HepG2 (cell line): ENCODE results near the gene PRKCZ. TPM values are rescaled to one million over a fixed set of nuclear protein-coding genes. Genes with fewer than 3 reads are reported as not detected.

Experiments
- CBFB ChIP-seq: sonication (generic); formaldehyde crosslinking; IDR thresholded peaks from 2 replicates; pipeline ENCODE4 v1.4.0; 2020; ENCODE audit warnings: missing genetic modification reagents
- CENPT ChIP-seq: sonication (generic); formaldehyde crosslinking; IDR thresholded peaks from 2 replicates; pipeline ENCODE4 v1.8.0; 2022; ENCODE audit warnings: low read depth, mild to moderate bottlenecking, moderate library complexity, missing genetic modification reagents
- IRX3 ChIP-seq: sonication (generic); formaldehyde crosslinking; IDR thresholded peaks from 2 replicates; pipeline ENCODE4 v1.8.1; 2023; ENCODE audit warnings: mild to moderate bottlenecking, low read depth, missing genetic modification reagents, borderline replicate concordance
- MAFG ChIP-seq: sonication (generic); formaldehyde crosslinking; IDR thresholded peaks from 2 replicates; pipeline ENCODE4 v1.5.1; 2020; ENCODE audit warnings: mild to moderate bottlenecking, missing genetic modification reagents
- MXD4 ChIP-seq: IDR thresholded peaks from 2 replicates; pipeline ENCODE4 v1.6.1; 2016; ENCODE audit warnings: mild to moderate bottlenecking, missing biosample characterization, missing genetic modification reagents
- REPIN1 ChIP-seq: sonication (generic); formaldehyde crosslinking; IDR thresholded peaks from 2 replicates; pipeline ENCODE4 v1.8.0; 2022; ENCODE audit warnings: missing genetic modification reagents, low read depth, mild to moderate bottlenecking, borderline replicate concordance
- polyA plus RNA-seq, 8 experiments: library from polyadenylated mRNA; depleted of rRNA in 3 of 8; stranded (reverse) in 7 of 8; unstranded in 1 of 8; fragments of >200 nt; fragmentation: Illumina TruSeq in 4 of 8; extraction: Trizol in 4 of 8; gene quantifications; 2 replicates each; pipeline versions ENCODE4 v1.2.1 to v1.2.3, GENCODE V29; 2011 to 2016; ENCODE audit warnings: low read depth in 4 of 8, missing spikeins in 1 of 8, mixed read lengths in 1 of 8; ENCODE audit not compliant: insufficient read depth in 1 of 8
- total RNA-seq, 5 experiments: library from RNA; depleted of rRNA; stranded (reverse); fragments of >200 nt; fragmentation: Illumina TruSeq; extraction: Trizol; gene quantifications; 2 replicates each; pipeline ENCODE4 v1.2.3, GENCODE V29; 2016; ENCODE audit warnings: low read depth in 1 of 5
- TF ChIP-seq, protein P1 (sequence below): sonication (generic); formaldehyde crosslinking; IDR thresholded peaks from 2 replicates; pipeline ENCODE4 v1.4.0; 2020; ENCODE audit warnings: mild to moderate bottlenecking, missing genetic modification reagents
- TF ChIP-seq, protein P2 (sequence below): sonication (generic); formaldehyde crosslinking; conservative IDR thresholded peaks from 2 replicates; pipeline ENCODE4 v1.4.0; 2020; ENCODE audit warnings: mild to moderate bottlenecking, missing genetic modification reagents, moderate library complexity
- TF ChIP-seq, protein P3 (sequence below), 2 experiments: sonication (generic) in 1 of 2; formaldehyde crosslinking in 1 of 2; IDR thresholded peaks; 2 replicates each; pipeline versions ENCODE4 v1.4.0 to v1.6.1; 2016 to 2020; ENCODE audit warnings: borderline replicate concordance in 1 of 2, low read depth in 1 of 2, mild to moderate bottlenecking in 1 of 2, missing genetic modification reagents in 1 of 2

PRKCZ gene
- total and polyA plus RNA-seq, 2 of the 13 experiments (the other 11 are each of a cell fraction or from before 2014, with no cell fraction given), result 34.7 to 85.2 TPM

DNA sequence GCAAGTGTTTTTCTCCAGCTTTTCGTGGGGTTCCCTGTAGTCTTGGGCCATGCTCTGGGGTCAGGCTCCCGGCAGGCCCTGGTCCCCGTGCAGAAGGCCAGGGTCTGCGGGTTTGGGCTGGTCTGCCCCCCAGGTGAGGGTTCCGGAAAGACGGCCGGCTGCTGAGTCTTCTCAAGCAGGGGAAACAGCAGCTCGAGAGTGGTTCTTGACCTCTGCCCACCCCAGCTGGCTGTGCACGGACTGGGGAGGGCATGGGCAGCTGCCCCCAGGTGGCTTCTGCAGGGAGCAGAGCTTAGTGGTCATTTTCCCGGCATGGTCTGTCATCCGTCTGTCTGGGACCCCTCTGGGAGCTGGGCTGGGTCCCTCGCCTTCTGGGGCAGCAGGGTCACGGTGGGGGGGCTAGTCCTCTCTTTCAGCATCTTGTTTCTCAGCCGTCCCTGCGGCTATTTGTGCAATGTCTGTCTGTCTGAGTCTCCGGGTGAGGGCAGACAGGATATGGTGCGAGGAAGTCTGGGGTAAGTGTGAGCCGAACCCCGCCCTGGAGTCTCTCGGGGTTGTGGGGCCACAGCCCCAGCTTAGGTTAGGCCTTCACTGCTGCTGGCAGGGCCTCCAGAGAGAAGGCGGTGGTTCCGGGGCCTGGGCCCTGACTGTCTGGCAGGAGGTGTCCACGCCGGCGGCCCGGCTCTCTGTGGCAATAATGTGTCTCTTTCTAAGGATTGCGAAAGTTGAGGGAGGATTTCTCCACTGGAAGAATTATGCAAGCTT lies 184.0 kb downstream of the PRKCZ start (continued):
- TF ChIP-seq, protein P1, sequence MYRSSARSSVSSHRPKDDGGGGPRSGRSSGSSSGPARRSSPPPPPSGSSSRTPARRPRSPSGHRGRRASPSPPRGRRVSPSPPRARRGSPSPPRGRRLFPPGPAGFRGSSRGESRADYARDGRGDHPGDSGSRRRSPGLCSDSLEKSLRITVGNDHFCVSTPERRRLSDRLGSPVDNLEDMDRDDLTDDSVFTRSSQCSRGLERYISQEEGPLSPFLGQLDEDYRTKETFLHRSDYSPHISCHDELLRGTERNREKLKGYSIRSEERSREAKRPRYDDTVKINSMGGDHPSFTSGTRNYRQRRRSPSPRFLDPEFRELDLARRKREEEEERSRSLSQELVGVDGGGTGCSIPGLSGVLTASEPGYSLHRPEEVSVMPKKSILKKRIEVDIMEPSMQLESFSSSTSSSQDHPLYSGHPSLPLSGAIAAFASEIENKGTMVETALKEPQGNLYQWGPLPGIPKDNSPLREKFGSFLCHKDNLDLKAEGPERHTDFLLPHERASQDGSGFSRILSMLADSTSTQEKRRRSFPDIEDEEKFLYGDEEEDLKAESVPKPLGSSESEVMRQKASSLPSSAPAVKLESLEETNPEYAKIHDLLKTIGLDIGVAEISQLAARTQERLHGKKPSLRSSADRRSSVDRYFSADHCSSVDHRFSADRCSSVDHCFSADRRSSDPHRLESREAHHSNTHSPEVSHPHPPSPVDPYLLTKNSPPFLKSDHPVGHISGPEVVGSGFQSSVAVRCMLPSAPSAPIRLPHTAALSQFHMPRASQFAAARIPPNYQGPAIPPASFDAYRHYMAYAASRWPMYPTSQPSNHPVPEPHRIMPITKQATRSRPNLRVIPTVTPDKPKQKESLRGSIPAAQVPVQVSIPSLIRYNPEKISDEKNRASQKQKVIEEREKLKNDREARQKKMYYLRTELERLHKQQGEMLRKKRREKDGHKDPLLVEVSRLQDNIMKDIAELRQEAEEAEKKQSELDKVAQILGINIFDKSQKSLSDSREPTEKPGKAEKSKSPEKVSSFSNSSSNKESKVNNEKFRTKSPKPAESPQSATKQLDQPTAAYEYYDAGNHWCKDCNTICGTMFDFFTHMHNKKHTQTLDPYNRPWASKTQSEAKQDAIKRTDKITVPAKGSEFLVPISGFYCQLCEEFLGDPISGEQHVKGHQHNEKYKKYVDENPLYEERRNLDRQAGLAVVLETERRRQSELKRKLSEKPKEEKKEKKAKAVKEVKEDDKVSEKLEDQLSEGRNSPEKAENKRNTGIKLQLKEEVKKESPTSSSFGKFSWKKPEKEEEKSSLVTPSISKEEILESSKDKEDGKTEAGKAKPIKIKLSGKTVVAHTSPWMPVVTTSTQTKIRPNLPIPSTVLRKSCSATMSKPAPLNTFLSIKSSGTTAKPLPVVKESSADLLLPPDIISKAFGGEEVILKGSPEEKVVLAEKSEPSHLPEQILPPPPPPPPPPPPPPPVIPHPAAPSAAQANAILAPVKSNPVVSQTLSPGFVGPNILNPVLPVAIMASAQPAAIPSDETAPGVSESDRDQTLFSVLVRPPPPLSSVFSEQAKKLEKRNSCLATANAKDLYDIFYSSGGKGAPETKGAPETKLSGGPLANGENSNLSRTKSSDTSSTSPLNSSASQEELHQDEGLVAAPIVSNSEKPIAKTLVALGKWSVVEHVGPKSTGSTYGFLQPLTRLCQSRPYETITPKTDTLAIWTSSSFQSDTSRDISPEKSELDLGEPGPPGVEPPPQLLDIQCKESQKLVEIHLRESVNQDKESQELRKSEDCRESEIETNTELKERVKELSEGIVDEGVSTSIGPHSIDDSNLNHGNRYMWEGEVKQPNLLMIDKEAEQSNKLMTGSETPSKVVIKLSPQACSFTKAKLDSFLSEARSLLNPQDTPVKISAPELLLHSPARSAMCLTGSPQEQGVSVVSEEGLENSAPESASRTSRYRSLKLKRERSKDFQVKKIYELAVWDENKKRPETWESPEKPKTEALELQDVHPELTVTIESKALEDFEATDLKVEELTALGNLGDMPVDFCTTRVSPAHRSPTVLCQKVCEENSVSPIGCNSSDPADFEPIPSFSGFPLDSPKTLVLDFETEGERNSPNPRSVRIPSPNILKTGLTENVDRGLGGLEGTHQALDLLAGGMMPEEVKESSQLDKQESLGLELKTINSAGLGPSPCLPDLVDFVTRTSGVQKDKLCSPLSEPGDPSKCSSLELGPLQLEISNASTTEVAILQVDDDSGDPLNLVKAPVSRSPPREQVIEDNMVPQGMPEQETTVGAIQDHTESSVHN (CRISPR knock-in tag), result no peak
- TF ChIP-seq CENPT, result no peak
- peak; percentile 10; the same call in 1 of the 2 replicates for TF ChIP-seq REPIN1 (CRISPR knock-in tag)
- TF ChIP-seq, protein P2, sequence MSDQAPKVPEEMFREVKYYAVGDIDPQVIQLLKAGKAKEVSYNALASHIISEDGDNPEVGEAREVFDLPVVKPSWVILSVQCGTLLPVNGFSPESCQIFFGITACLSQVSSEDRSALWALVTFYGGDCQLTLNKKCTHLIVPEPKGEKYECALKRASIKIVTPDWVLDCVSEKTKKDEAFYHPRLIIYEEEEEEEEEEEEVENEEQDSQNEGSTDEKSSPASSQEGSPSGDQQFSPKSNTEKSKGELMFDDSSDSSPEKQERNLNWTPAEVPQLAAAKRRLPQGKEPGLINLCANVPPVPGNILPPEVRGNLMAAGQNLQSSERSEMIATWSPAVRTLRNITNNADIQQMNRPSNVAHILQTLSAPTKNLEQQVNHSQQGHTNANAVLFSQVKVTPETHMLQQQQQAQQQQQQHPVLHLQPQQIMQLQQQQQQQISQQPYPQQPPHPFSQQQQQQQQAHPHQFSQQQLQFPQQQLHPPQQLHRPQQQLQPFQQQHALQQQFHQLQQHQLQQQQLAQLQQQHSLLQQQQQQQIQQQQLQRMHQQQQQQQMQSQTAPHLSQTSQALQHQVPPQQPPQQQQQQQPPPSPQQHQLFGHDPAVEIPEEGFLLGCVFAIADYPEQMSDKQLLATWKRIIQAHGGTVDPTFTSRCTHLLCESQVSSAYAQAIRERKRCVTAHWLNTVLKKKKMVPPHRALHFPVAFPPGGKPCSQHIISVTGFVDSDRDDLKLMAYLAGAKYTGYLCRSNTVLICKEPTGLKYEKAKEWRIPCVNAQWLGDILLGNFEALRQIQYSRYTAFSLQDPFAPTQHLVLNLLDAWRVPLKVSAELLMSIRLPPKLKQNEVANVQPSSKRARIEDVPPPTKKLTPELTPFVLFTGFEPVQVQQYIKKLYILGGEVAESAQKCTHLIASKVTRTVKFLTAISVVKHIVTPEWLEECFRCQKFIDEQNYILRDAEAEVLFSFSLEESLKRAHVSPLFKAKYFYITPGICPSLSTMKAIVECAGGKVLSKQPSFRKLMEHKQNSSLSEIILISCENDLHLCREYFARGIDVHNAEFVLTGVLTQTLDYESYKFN (CRISPR knock-in tag), result peak; percentile 78
- peak; percentile 83 for TF ChIP-seq MXD4 (CRISPR knock-in tag)
- TF ChIP-seq MAFG (CRISPR knock-in tag), result no peak
- TF ChIP-seq, protein P3, sequence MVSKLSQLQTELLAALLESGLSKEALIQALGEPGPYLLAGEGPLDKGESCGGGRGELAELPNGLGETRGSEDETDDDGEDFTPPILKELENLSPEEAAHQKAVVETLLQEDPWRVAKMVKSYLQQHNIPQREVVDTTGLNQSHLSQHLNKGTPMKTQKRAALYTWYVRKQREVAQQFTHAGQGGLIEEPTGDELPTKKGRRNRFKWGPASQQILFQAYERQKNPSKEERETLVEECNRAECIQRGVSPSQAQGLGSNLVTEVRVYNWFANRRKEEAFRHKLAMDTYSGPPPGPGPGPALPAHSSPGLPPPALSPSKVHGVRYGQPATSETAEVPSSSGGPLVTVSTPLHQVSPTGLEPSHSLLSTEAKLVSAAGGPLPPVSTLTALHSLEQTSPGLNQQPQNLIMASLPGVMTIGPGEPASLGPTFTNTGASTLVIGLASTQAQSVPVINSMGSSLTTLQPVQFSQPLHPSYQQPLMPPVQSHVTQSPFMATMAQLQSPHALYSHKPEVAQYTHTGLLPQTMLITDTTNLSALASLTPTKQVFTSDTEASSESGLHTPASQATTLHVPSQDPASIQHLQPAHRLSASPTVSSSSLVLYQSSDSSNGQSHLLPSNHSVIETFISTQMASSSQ (IDR thresholded peaks at IDR 0.05; ENCODE audit: low read depth), result no peak; the same call in 1 of the 2 replicates
- TF ChIP-seq, protein P3 (CRISPR knock-in tag; IDR thresholded peaks at IDR 0.05; ENCODE audit: borderline replicate concordance), result peak; percentile 62; the same call in 1 of the 2 replicates
- peak; percentile 49; the same call in 1 of the 2 replicates for TF ChIP-seq CBFB
- TF ChIP-seq IRX3 (CRISPR knock-in tag), result no peak
